HG03064 (cell line): ENCODE results near the gene CYSTM1.
A peak's percentile ranks its signal among the peaks of the same experiment; 100 is the strongest.

Experiments
- ATAC-seq: cut with Tn5 transposase; IDR thresholded peaks from one replicate; pipeline ENCODE4 v1.9.1; 2021; ENCODE audit warnings: low read depth; ENCODE audit not compliant: unreplicated experiment

The CYSTM1 gene, protein sequence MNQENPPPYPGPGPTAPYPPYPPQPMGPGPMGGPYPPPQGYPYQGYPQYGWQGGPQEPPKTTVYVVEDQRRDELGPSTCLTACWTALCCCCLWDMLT

DNA sequence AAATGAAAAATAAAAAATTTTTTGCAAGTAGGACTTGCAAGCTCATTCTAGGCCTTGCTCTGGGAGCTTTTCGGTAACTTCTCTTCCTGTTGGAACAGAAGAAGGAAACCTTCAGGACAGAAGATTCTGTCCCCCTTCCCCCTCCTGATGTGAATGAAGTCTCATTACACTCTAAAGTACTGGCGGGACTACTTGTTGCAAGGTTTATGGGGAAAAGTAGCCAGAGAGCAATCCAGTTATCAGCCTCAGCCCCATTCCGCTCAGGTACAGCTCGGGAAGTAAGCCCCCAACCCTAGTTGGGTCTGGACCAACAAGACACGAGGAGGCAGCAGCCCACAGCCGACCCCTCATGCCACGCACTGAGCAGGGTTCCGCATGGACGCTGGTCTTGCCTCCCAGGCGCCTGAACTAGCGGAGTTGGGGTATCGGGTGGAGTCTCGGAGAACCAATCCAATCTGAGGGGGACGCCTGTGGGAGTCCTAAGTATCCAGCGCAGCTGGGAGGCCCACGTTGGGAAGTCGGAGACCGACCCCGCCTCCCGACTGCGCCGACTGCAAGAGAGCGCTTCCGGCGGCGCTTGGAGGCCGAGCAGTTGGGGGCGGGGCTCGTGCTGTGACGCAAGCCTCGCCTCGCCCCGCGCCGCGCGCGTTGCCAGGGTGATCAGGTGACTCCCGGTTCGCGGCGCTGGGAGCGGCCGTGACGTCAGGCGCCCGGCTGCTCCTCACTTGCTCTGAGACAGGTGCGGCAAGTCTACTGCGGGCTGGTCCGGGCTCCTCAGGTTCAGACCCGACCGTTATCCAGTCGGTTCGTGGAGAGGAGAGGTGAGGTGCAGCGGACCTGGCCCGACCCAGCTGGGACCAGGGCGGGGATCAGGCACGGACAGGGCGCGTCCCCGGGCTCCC is at the start of gene CYSTM1:
Gene CYSTM1 (plus strand): TSS at position 724 of the 902 bp plus-strand sequence. CDS start 19,278 bp downstream, outside the sequence.
- peak; percentile 88 for ATAC-seq

DNA sequence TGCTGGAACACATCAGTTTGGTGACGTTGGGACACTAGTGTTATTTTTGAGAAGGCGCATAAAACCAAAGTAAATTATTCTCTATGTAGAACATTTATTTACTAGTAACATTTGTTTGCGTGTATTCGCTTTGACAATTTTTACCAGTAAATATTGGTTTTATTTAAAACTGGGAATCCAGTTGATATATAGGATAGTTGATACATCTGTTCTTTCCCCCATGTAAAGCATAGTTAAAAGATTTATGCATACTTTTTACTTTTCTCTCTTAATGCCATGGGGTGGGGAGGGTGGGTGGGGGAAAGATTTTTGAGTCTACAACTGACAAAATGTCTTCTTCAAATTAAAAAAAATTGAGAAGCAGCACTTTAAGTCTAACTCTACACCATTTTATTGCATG is 49.4 kb upstream of the CYSTM1 start, which contains the start of gene IGIP:
Gene IGIP (plus strand): TSS at position 301 of the 400 bp plus-strand sequence. CDS start 2,540 bp downstream, outside the sequence.
- no peak for ATAC-seq

DNA sequence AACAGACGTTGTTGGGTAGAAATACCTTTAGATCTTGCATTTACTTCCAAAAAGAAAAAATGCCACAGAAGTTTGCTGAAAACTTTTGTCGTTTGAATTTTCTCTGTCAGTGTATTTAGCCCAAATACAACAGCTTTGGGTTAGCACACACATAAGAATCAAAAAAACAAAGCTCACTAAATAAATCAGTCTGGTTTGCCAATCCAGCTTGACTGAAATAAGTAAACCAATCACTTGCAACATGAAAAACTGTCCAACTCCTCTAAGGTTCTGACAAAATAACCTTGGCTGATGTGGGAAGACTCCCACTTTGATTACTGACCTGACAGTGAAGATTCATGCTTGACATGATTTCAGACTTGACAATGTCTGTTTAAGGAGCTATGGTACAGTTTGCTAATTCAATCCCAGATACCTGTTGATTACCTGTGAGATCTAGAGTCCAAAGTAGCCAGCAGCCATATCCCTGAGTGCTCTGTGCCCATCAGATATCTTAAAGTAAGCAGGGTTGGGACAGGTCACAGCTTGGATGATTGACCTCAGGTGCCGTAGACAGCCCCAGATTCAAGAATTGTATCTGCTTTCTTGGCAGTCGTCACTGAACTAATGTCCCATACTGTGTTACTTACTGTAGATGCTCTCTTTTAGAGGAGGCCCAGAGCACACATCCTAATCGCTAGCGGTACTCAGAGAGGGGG is 48.5 kb upstream of the CYSTM1 start:
- ATAC-seq, result no peak

DNA sequence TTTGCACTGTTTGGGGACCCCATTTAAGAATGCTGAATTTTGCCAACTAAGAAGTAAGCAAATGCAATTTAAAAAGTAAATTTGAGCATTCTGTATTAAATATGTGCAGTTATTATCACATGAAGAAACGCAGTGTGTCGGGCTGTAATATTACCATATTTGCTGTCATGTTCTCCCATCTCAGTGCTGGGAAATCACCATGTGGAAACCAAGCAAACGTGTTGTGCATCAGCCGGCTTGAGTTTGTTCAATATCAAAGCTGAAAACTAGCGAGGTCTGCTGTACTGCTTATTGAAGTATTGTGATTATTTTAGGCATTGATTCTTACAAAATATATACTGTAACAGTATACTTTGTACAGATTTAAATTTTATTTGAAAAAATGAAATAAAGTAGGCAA is 46.6 kb upstream of the CYSTM1 start:
- ATAC-seq, result no peak

DNA sequence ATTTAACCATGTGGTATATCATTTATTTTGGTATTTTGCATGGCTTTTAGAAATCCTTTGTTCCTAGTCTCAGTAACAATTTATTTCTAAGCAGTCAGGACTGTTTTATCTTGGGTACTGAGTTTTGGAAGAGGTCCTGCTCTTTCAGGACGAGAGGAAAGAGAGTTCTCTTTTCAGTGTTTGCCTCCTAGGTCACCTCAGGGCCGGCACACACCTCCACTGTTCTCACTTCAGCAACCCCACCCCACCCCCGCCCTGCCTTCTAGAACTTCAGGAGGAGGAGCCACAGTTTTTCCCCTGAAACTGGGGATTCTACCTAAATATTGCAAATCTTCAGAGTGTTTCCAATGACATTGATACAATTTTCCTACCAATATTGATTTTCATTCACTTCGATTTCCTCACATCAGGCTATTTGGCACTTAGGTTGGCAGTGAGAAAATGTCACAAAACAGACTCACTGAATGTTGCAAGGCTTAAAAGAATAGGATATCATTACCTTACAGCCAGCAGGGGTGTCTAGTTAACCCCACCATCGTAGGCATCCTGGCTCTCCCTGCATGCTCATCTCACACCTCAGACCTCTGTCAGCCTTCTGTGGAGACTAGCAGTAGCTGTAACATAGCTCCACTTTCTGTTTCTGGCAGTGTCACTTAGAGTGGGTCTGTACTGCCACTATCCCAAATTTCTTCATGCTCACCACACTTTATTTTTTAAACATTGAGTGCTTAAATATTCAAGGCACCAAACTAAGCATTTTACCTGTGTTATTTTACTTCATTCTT is 43.8 kb upstream of the CYSTM1 start:
- ATAC-seq, result no peak

DNA sequence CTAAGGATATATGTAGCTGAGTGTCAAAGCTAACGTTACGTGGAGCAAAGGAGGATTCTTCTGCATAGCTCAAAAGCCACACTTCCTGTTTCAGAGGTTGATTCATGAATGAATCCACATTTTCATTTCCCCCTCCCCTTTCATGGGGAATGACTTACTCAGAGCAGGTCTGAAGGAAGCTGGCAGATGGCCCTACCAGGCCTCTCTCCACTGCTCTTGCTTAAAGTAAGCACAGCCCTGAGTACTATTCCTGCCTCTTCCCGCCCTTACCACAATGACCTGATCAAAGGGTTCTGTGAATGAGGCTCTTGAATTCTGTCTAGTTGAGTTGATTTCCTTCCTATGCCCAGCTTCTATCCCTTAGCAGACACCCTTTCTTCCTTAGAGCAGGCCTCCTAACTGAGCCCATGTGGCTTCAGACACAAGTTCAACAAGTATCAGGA is 43.0 kb upstream of the CYSTM1 start:
- no peak for ATAC-seq

DNA sequence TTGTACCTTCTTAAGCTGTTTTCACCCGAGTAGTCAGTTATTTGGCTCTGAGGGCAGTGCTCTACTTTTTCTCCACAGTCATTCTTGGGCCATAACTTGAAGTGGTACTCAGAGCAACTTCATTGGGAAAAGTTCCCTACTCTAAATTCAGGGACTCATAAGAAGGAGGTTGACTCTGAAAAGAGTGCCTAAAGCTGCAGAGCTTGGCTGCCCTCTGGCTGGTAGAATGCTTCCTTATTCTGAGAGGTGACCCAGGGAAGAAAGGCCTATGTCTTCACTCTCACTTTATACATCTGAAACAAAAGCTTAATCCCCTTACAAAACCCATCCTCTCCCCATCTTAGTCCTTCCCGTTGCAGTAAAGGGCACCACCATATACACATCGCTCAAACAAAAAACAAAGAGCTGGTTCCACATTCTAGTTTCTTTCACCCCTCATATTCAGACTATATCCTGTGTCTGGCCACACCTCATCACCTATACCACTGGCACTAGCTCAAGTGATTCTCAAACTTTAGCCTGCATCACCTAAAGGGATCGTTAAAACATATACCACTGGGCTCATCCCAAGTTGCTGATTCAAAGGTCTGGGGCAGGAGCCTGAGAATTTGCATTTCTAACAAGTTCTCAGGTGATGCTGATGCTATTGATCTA is 41.3 kb upstream of the CYSTM1 start:
- ATAC-seq, result no peak

DNA sequence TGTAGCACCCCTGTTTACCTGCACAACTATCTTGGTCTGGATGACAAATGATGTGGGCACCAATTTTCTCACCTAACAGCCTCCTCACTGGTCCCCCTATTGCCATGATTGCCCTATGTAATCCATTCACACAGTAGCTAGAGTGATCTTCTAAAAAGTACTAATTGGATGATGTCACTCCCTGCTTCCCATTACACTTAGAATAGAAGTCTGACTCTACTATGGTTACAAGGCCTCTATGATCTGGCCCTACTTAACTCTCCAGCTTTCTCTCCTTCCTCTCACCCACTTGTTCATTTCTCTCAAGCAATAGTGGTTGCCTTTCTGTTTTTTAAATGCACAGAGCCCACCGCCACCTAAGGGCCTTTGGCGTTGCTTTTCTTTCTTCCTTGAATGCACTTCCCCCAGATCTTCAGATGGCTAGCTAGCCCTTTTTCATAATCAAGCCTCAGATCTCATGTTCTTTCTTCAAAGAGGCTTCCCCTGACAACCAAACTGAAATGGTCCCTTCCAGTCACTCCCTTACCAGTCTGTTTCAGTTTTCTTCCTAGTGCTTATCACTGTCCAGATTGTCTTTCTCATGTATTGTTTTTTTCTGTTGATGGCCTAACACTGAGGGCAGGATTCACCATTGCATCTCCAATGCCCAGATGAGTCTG is 40.6 kb upstream of the CYSTM1 start:
- ATAC-seq, result no peak

DNA sequence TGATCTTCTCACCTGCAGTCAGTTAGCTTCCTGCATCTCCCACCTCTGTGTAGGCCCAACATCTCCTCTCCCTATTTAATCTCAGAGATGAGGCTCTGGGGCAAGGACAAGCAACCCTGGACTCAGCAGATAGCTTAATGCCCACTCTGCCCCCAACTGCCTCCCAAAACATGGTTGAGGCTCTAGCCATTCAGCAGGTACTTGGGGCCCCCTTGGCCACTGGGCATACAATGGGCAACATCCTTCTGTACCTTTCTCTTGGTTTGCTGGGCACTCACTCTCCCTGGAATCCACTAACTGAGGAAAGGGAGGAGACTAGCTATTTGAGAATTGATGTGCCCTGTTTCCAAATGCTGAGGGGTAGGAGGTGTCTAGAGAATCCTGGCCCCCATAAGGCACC is 39.9 kb upstream of the CYSTM1 start:
- no peak for ATAC-seq

DNA sequence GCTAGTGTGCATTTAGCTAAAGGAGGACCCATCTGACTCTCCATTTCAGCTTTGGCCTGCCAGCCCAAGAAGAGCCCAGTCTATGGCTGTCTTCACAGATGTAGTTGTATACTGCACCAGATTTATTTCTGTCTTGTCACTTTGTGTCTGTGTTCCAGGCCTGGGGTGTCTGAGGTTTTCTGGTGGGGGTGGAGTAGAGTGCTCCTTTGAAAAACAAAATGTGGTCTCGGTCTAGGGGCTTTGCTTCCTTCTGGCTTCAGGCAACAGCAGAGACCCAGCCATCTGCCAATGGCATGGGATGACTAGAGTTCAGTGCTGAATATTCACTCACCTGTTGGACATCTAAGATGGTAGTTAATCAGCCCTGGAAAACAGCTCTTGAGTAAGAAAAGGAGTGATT is 38.4 kb upstream of the CYSTM1 start:
- no peak for ATAC-seq

DNA sequence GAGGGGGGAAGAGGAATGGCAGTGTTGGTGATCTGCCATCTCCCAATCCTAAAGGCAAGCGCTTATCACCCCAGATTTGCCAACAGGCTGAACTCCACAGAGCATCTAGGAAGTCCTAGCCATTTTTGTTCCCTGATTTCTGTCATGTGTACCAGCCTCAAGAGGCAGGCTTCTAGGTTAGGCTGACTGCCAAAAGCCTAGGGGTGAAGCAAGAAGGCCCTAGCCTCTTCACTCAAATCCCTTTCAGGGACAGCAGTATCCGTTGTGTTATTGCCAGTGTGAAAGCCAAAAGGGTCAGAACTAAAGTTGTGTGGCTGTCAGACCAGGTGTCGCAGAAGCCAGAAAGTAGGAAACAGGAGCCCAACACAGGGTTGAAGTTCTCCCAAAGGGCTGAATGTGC is 34.6 kb upstream of the CYSTM1 start:
- ATAC-seq, result no peak

DNA sequence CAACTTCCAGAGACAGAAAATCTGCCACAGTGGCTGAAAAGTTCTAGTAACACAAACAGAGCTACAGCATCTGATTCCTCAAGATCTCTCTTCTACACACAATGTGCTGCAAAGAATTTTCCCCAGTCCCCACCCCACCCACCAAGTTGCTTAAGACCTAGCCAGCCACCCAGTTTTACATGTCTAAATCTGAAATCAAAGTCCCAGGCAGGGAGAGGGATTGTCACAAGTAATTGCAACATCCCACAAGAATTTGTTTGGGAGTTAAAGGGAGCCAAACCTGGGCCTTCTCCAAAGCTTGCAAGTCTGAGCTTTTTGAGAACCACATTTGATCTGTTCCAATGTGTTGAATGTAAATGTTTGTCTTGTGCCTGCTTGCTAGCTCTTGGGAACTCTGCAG is 33.7 kb upstream of the CYSTM1 start:
- ATAC-seq, result no peak

DNA sequence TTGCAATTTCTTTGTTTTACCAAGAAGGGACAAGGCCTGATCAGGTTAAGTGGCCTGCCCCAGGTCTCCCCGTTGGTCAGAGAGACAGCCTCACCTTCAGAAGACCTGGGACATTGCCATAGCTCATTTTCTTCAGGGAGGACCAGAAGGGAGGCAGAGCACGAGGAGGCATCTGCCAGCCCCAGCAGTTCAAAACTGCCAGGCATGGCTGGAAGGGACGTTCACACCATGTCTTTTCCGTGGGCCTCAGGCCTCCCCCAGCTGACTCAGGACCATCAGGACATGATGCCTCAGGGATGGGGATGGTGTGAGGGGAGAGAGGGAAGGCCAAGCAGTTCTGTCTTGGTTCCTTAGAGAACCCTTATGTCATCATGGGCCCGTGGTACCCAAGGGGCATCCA is 32.7 kb upstream of the CYSTM1 start:
- ATAC-seq, result no peak

DNA sequence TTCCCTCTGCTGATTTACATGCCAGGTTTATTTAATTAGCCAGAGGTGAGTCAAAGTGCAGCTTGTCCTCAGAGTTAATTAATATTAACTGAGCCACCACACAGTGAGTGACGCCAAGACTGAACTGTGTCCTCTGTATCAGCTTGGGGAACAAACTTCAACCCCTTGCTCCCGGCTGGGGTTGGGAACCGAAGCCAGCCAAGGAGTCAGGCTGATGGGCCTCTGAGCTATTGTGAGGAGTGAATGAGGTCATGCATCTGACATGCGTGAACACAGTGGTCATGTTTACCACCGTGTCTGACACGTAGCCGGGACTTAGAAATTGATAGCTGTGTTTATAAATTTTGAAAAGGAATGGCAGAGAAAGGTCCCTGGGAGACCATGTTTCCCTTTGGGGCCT is 32.1 kb upstream of the CYSTM1 start:
- ATAC-seq, result no peak

DNA sequence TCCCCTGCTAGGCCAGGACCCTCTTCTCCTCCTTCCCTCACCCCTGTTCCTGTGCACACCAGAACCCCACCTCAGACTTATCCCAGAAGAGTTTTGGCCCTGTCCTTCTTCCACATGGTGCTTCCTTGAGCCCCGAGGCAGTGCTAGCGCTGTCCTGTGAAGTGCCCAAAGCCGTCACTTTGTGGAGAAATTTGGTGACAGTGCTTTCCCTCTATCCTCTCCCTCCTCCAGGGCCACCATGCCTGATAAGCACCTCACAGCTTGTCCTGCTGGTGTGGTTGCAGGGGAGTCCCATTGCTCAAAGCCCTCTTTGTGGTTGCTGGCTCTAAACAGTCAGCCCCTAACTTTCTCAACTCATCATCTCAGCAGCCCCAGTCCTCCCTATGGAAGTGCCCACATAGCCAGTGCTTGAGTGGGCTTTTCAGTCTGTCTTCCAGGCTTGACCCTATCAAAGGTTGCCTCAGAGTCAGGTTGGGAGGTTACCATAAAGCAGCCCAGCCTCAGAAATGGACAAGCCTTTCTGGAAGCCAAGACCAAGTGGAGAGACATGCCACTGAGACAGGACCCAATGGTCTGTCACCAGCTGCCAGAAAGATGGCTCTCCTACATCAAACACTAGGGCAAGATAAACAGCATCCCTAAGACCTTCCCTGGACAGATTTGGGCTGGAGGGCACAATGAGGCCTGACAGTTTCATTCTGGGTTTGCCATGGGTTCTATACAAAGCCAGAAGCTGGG is 31.3 kb upstream of the CYSTM1 start:
- no peak for ATAC-seq

DNA sequence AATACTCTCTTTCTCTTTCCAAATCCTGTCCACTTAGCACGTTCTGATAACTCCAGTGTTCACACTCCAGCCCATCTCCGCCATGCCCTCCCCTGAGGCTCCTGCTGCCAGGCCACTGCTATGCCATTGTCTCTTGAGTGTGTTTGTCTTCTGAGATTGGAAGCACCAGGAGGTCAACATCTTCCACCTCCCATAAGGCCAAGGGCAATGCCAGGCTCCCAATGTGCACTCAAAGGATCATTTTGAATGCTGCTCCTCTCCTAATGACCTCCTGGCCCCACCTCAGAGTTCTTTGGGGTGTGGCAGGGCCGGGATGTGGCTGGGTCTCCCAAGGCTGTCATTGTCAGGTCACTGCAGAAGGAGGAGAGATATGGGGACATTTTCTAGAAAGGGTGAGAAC is 29.7 kb upstream of the CYSTM1 start:
- ATAC-seq, result no peak

DNA sequence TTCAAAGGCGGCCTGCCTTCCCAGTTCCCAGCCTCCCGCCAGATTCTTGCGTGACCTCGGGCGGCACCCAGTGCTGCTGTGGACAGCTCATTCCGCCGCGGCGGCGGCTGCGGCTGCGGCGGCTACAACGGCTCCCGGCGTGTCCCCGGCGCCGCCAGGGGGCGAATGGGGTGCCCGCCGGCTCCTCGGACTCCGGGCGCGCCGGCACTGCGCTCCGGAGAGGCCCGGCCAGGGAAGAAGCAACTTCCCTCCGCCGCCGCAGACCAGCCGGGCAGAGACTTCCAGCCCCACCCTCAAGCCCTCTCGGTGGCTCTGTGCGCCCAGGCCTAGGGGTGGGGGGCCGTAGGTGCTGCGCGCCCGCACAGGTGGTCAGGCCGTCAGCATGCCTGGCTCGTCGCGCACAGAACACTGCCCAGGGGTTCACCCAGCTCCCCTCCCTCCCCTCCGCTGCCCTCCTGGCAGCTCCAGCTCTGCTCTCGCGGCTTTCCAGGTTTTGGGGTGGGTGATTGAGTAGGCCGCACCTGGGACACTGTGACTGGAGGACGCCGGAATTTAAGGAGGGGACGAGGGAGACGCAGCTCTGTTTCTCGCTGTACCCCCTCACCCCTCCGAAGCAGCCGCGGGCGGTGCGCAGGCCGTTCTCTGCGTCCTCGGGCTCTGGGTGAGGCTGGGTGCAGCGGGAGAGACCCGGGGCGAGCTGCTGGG is 29.0 kb upstream of the CYSTM1 start:
- ATAC-seq, result no peak

DNA sequence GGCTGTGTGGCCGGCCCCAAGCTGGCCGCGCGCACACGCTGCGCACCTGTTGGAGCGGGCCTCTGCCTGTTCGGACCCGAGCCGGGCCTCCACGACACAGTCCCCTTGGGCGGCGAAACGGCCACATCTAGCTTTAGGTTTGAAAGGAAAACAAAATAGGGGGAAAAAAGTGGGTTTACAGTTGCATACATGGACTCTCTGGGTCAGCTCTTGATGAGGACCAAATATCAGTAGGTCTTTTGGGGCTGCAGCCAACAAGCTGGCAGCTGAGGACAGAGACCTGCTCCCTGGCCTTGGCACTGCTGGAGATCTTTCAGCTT is 28.5 kb upstream of the CYSTM1 start:
- ATAC-seq, result no peak

DNA sequence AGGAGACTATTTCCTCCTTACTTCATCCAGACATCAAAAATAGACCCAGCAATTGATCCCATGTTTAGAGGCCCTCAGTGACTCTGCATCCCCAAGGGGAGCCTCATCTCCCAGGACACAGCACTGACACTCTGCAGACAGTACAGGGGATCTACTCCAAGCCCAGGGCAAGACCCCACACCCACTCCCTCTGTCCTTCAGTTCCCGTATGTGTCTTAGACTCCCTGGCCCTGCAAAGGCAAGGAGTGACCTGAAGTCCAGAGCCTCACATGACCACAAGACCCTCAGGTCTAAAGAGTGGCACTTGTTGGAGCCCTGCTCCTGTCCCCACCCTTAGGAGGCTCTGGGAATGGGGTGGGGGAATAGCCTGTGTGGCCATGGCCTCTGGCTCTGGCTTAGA is 27.5 kb upstream of the CYSTM1 start:
- no peak for ATAC-seq
